ENCODE results near the gene KIAA0586. TPM values are rescaled to one million over a fixed set of nuclear protein-coding genes. Genes with fewer than 3 reads are reported as not detected.

Gene KIAA0586
- total and polyA plus RNA-seq, 2 of the 13 experiments (the other 11 are each of a cell fraction or from before 2014, with no cell fraction given): 12.6 to 25.2 TPM

DNA sequence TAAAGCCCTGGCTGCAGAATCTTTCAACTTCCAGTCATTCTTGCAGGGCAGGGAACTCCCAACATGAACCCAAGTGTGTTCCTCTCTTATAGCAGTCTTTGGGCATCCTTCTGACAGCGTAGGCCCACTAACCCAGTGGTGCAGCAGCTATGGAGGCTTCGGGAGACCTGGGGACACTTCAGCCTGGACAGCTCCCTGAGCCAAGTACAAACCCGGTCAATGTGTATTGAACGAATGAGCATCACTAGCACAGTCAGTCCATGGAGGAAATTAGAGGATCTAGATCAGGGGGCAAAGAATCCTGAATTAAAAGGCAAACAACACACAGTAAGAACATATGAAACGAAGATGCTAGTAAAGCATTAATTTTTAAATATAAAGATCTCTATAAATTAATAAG, 41.8 kb downstream of the KIAA0586 start:
- TF ChIP-seq SAFB2 (CRISPR knock-in tag; IDR thresholded peaks at IDR 0.05; ENCODE audit: borderline replicate concordance, low read depth): no peak
- TF ChIP-seq NAIF1 (CRISPR knock-in tag; IDR thresholded peaks at IDR 0.05; ENCODE audit: borderline replicate concordance): no peak
- no peak for TF ChIP-seq POGZ (CRISPR knock-in tag; IDR thresholded peaks at IDR 0.05)
- no peak for TF ChIP-seq ZHX1 (CRISPR knock-in tag; IDR thresholded peaks at IDR 0.05; ENCODE audit: low read depth)
- TF ChIP-seq RXRA (CRISPR knock-in tag; IDR thresholded peaks at IDR 0.05): no peak
- TF ChIP-seq ZNF124 (CRISPR knock-in tag; IDR thresholded peaks at IDR 0.05): no peak
- TF ChIP-seq SOX5 (CRISPR knock-in tag; IDR thresholded peaks at IDR 0.05; ENCODE audit: borderline replicate concordance): no peak
- TF ChIP-seq DNMT1 (CRISPR knock-in tag; IDR thresholded peaks at IDR 0.05): no peak
- no peak for TF ChIP-seq MAFG (CRISPR knock-in tag; IDR thresholded peaks at IDR 0.05)
- TF ChIP-seq ZNF646 (CRISPR knock-in tag; IDR thresholded peaks at IDR 0.05): no peak
- TF ChIP-seq FOXC1 (CRISPR knock-in tag; IDR thresholded peaks at IDR 0.05; ENCODE audit: borderline replicate concordance): no peak
- H4K20me1 ChIP-seq (ENCODE audit: insufficient read depth, low read length): no peaks in the 10 kb centered on the region
- WGBS (ENCODE audit: low lambda C conversion rate): 98% methylated on average over 5 of the region's 5 CpGs
- H3K9ac ChIP-seq (ENCODE audit: insufficient read depth, low read depth, low read length): no peak overlapping the region
- CTCF ChIA-PET (ENCODE audit: low intra/inter-chr PET ratio, low total read pairs): no interaction called here
- no peak overlapping the region for H3K4me2 ChIP-seq (ENCODE audit: low read depth, low read length)
- H3K27ac ChIP-seq (ENCODE audit: extremely low read length, insufficient read depth, low read length): no peak overlapping the region
- H3K36me3 ChIP-seq (replicated peaks in 1 of 2; ENCODE audit: control insufficient read depth in 1 of 2, insufficient read depth in 2 of 2, low read length in 2 of 2): peaks cover 14 to 40% of the 10 kb centered on the region in 2 experiments; a peak in 4 of 5 replicates
- no peak overlapping the region for H3K4me3 ChIP-seq (replicated peaks in 1 of 3; ENCODE audit: insufficient read depth in 1 of 3, low read depth in 2 of 3, low read length in 3 of 3)
- in situ Hi-C loops (cut with HindIII; ENCODE audit: extremely low pct_ligation_motif_present, low pct_unique_long_range_greater_than_20kb) (no loop called here), intact Hi-C loops (cut with micrococcal nuclease; ENCODE audit: unreplicated experiment) (no loop called here)
- no peaks in the 10 kb centered on the region for H3K79me2 ChIP-seq (ENCODE audit: insufficient read depth, low read length)
- H3K9me3 ChIP-seq (ENCODE audit: low read length): no peaks in the 10 kb centered on the region
- H3K4me1 ChIP-seq (ENCODE audit: insufficient read depth, low read length): peaks cover 6% of the 10 kb centered on the region; the same call in 1 of the 2 replicates
- POLR2A ChIA-PET: no interaction called here
- BruUV-seq (replicated peaks): no TSS peak
- ATAC-seq (no peak), DNase-seq (ENCODE audit: low spot score) (no peak), FAIRE-seq (no peak)
- H2AFZ ChIP-seq (ENCODE audit: low read length): no peak overlapping the region
- H3K27me3 ChIP-seq (ENCODE audit: control insufficient read depth in 1 of 2, insufficient read depth in 2 of 2, low read length in 2 of 2): no peaks in the 10 kb centered on the region

All from HepG2 (cell line).